ENCODE results near the gene FNTB.
"Not testable (repeated sequence)": the region's sequence is repeated elsewhere in the genome, so short reads cannot be mapped to it uniquely, and the experiment has no call there.

Gene FNTB

GRCh38 chr14:65079768-65080167 lies 93.1 kb downstream of the FNTB start:
- in situ Hi-C loops (cut with MboI; ENCODE audit: low sequenced_read_pairs) = no loop called here

- in situ Hi-C loops (cut with MboI; ENCODE audit: low sequenced_read_pairs) = no loop called here
Measured at GRCh38 chr14:65080960-65081747, 94.5 kb downstream of the FNTB start.

GRCh38 chr14:65082930-65083329 lies 96.2 kb downstream of the FNTB start:
- in situ Hi-C loops (cut with MboI; ENCODE audit: low sequenced_read_pairs) = no loop called here

- in situ Hi-C loops (cut with MboI; ENCODE audit: low sequenced_read_pairs) = no loop called here
Measured at GRCh38 chr14:65084554-65085505, 98.1 kb downstream of the FNTB start.

- in situ Hi-C loops (cut with MboI; ENCODE audit: low sequenced_read_pairs) = not testable (repeated sequence)
Measured at GRCh38 chr14:65086686-65087085, 100.0 kb downstream of the FNTB start.

GRCh38 chr14:65087835-65088234 lies 101.1 kb downstream of the FNTB start:
- in situ Hi-C loops (cut with MboI; ENCODE audit: low sequenced_read_pairs) = not testable (repeated sequence)

GRCh38 chr14:65092349-65092748 lies 105.7 kb downstream of the FNTB start:
- in situ Hi-C loops (cut with MboI; ENCODE audit: low sequenced_read_pairs) = no loop called here

GRCh38 chr14:65095633-65096205 lies 109.0 kb downstream of the FNTB start:
- in situ Hi-C loops (cut with MboI; ENCODE audit: low sequenced_read_pairs) = no loop called here

- in situ Hi-C loops (cut with MboI; ENCODE audit: low sequenced_read_pairs) = no loop called here
Measured at GRCh38 chr14:65096323-65097089, 109.8 kb downstream of the FNTB start.

GRCh38 chr14:65098586-65098985 lies 111.9 kb downstream of the FNTB start:
- in situ Hi-C loops (cut with MboI; ENCODE audit: low sequenced_read_pairs) = no loop called here

- in situ Hi-C loops (cut with MboI; ENCODE audit: low sequenced_read_pairs) = no loop called here
Measured at GRCh38 chr14:65100922-65101541, 114.3 kb downstream of the FNTB start.

- in situ Hi-C loops (cut with MboI; ENCODE audit: low sequenced_read_pairs) = no loop called here
Measured at GRCh38 chr14:65101631-65102440, 115.1 kb downstream of the FNTB start.

- in situ Hi-C loops (cut with MboI; ENCODE audit: low sequenced_read_pairs) = no loop called here
Measured at GRCh38 chr14:65102441-65103149, 115.9 kb downstream of the FNTB start, which contains the start of gene MAX. TSS of gene MAX (minus strand) at chr14:65102517. CDS start at chr14:65102339, 178 bp downstream.

- in situ Hi-C loops (cut with MboI; ENCODE audit: low sequenced_read_pairs) = no loop called here
Measured at GRCh38 chr14:65103150-65103760, 116.6 kb downstream of the FNTB start.

- in situ Hi-C loops (cut with MboI; ENCODE audit: low sequenced_read_pairs) = no loop called here
Measured at GRCh38 chr14:65104791-65105190, 118.1 kb downstream of the FNTB start.

- in situ Hi-C loops (cut with MboI; ENCODE audit: low sequenced_read_pairs) = no loop called here
Measured at GRCh38 chr14:65106316-65106715, 119.6 kb downstream of the FNTB start.

GRCh38 chr14:65106736-65107135 lies 120.0 kb downstream of the FNTB start:
- in situ Hi-C loops (cut with MboI; ENCODE audit: low sequenced_read_pairs) = no loop called here

- in situ Hi-C loops (cut with MboI; ENCODE audit: low sequenced_read_pairs) = no loop called here
Measured at GRCh38 chr14:65107200-65107599, 120.5 kb downstream of the FNTB start.
